HL-60 (cell line): Measurements from ENCODE around the gene EIF2B2.
"Not testable (repeated sequence)": the region's sequence is repeated elsewhere in the genome, so short reads cannot be mapped to it uniquely, and the experiment has no call there.

Experiments
- DNase-seq, 2 experiments: peaks; one replicate each; pipeline ENCODE4 v3.0.0-alpha.2; 2010 to 2020; ENCODE audit warnings: low read depth in 1 of 2, low spot score in 1 of 2
- H3K27ac ChIP-seq: fragments of 250-450 bp; sonication (Bioruptor Pico); replicated peaks from 2 replicates; pipeline ENCODE4 v1.5.1; 2020; ENCODE audit warnings: mild to moderate bottlenecking, moderate library complexity
- H3K27me3 ChIP-seq: fragments of 250-450 bp; sonication (Bioruptor Pico); 2 replicates; pipeline ENCODE4 v1.5.1; 2021; ENCODE audit warnings: mild to moderate bottlenecking, moderate library complexity; ENCODE audit not compliant: insufficient read depth, poor library complexity, severe bottlenecking
- H3K4me3 ChIP-seq: replicated peaks from 2 replicates; pipeline ENCODE4 v1.5.1; 2011; ENCODE audit warnings: mild to moderate bottlenecking, control low read depth, low read length; ENCODE audit not compliant: insufficient read depth
- CTCF ChIP-seq: IDR thresholded peaks from one replicate; pipeline ENCODE4 v1.5.1; 2011; ENCODE audit warnings: low read length, control low read depth, inconsistent platforms; ENCODE audit not compliant: insufficient read depth
- GABPA ChIP-seq: IDR thresholded peaks from 2 replicates; pipeline ENCODE4 v1.6.1; 2012; ENCODE audit warnings: low read depth
- POLR2AphosphoS5 ChIP-seq: IDR thresholded peaks from 2 replicates; pipeline ENCODE4 v1.6.1; 2012; ENCODE audit warnings: low read depth
- REST ChIP-seq: IDR thresholded peaks from 2 replicates; pipeline ENCODE4 v1.6.1; 2012; ENCODE audit warnings: low read depth; ENCODE audit not compliant: insufficient replicate concordance
- SPI1 ChIP-seq: IDR thresholded peaks from 2 replicates; pipeline ENCODE4 v1.6.1; 2012; ENCODE audit warnings: low read depth, mild to moderate bottlenecking, borderline replicate concordance

The EIF2B2 gene

DNA sequence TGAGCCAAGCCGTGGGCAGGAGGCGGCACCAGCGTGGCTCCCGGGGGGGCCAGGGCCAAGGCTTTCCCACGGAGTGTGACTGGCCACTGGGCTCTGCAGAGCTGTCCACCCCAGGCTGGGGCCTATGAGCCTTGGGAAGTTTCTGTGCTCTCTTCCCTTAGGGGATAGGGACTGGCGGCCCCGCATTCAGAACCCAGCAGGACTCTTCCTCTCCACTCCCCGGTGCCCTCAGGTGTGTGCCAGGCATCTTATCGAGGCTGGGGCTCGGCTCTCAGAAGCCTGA is 17.8 kb upstream of the EIF2B2 start:
- TF ChIP-seq GABPA = no peak
- TF ChIP-seq SPI1 = no peak
- TF ChIP-seq REST = no peak
- no peak for TF ChIP-seq CTCF
- no peak for TF ChIP-seq POLR2AphosphoS5
- Histone ChIP-seq H3K27me3 (no peaks in the 10 kb centered on the region), H3K27ac (no peak overlapping the region), H3K4me3 (no peak overlapping the region)
- no peak for DNase-seq

DNA sequence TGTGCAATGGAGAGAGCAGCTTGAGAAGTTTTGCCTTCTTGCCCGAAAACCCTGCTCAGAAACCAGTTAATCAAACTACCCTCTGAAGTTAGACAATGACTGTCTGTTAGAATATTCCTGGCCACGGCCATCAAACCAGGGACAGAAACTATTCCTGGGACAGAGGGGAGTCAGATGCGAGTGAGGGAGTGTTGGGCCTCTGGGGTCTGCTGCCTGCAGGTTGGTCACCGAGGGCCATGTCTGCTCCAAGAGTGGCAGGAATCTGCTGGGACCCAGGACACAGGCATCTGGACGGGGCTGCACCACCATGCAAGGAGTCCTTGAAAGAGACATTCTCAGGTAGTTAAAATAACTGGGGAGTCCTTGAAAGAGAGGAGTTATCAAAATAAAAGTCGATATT is 16.9 kb upstream of the EIF2B2 start:
- no peak for DNase-seq
- H3K27ac ChIP-seq = no peak overlapping the region
- no peak overlapping the region for H3K4me3 ChIP-seq
- TF ChIP-seq GABPA = no peak
- no peak for TF ChIP-seq SPI1
- no peak for TF ChIP-seq CTCF
- TF ChIP-seq REST = no peak
- TF ChIP-seq POLR2AphosphoS5 = no peak
- no peaks in the 10 kb centered on the region for H3K27me3 ChIP-seq

DNA sequence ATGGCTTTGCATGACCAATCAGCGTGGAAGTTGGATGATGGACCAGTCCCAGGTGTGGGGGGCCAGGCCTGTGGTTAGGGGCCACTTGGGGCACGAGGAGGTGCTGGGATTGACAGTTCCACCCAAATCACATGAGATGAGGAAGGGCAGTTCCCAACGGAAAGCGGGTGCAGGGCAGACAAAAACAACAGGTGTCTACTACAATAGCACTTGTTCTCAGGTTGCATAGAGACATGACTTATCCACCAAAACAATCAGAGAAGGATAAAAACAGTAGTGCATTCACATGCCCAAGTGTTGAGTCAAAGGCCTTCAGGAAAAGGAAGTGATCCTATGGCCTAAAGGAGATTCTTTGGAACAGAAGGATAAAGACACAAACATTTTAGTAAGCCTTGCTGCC is 14.6 kb upstream of the EIF2B2 start:
- TF ChIP-seq GABPA (no peak), POLR2AphosphoS5 (no peak)
- no peak for DNase-seq
- H3K27me3 ChIP-seq = no peaks in the 10 kb centered on the region

GRCh38 chr14:74988993-74989392 is 13.7 kb upstream of the EIF2B2 start:
- Histone ChIP-seq H3K4me3 (no peak overlapping the region), H3K27ac (no peak overlapping the region), H3K27me3 (no peaks in the 10 kb centered on the region)
- TF ChIP-seq POLR2AphosphoS5 (no peak), SPI1 (no peak)
- DNase-seq = no peak

More for the DNA sequence above, 14.6 kb upstream of the EIF2B2 start:
- no peak overlapping the region for H3K27ac ChIP-seq
- H3K4me3 ChIP-seq = no peak overlapping the region

GRCh38 chr14:74994182-74994581 is 8.5 kb upstream of the EIF2B2 start:
- H3K27me3 ChIP-seq, H3K27ac ChIP-seq, DNase-seq, H3K4me3 ChIP-seq: not testable (repeated sequence)

- H3K27ac ChIP-seq, H3K27me3 ChIP-seq, H3K4me3 ChIP-seq, DNase-seq: not testable (repeated sequence)
These were observed 6.9 kb upstream of the EIF2B2 start for GRCh38 chr14:74995781-74996180.
